ENCODE results near the gene ACADSB. TPM values are rescaled to one million over a fixed set of nuclear protein-coding genes. Genes with fewer than 3 reads are reported as not detected.

The ACADSB gene
- total RNA-seq, 1 experiment from 2014 or later = 14.5 TPM

- no peak overlapping the region for H3K27ac Mint-ChIP-seq
- H3K27me3 Mint-ChIP-seq (ENCODE audit: low read depth) = peaks cover 17% of the 10 kb centered on the region
- ATAC-seq (no peak), DNase-seq (ENCODE audit: low spot score) (no peak)
- CTCF ChIA-PET = no interaction called here
- POLR2A ChIA-PET = interaction anchor here (1.3 kb wide), 1 partner anchor 11 kb away, joined by 3 read pairs; no protein-coding TSS in a partner anchor
- no peaks in the 10 kb centered on the region for H3K36me3 Mint-ChIP-seq
- peaks cover 4% of the 10 kb centered on the region; the same call in 1 of the 2 replicates for H3K4me1 Mint-ChIP-seq
- no peaks in the 10 kb centered on the region for H3K9me3 Mint-ChIP-seq
- H3K4me3 Mint-ChIP-seq = no peak overlapping the region
- no peak for TF ChIP-seq PRRX2 (CRISPR knock-in tag; IDR thresholded peaks at IDR 0.05)
- TF ChIP-seq ATF3 (CRISPR knock-in tag; conservative IDR thresholded peaks at IDR 0.05) = no peak
- TF ChIP-seq STAT6 (CRISPR knock-in tag; conservative IDR thresholded peaks at IDR 0.05; ENCODE audit: low read depth) = no peak
- TF ChIP-seq ZNF219 (CRISPR knock-in tag; IDR thresholded peaks at IDR 0.05; ENCODE audit: borderline replicate concordance) = no peak
- TF ChIP-seq RELA (CRISPR knock-in tag; IDR thresholded peaks at IDR 0.05; ENCODE audit: borderline replicate concordance) = no peak
- no peak for TF ChIP-seq SMAD3 (CRISPR knock-in tag; IDR thresholded peaks at IDR 0.05; ENCODE audit: borderline replicate concordance)
Observed at GRCh38 chr10:123092635-123093414, 84.0 kb downstream of the ACADSB start.

GRCh38 chr10:123093489-123093888 lies 84.7 kb downstream of the ACADSB start:
- TF ChIP-seq TEAD4 (CRISPR knock-in tag; IDR thresholded peaks at IDR 0.05) (peak; percentile 51; the same call in 1 of the 2 replicates), MAX (CRISPR knock-in tag; IDR thresholded peaks at IDR 0.05) (no peak)
- ChIA-PET POLR2A (no interaction called here), CTCF (no interaction called here)
- peaks cover 4% of the 10 kb centered on the region; the same call in 1 of the 2 replicates for H3K4me1 Mint-ChIP-seq
- no peak overlapping the region for H3K4me3 Mint-ChIP-seq
- H3K36me3 Mint-ChIP-seq = no peaks in the 10 kb centered on the region
- H3K9me3 Mint-ChIP-seq = no peaks in the 10 kb centered on the region
- H3K27ac Mint-ChIP-seq = no peak overlapping the region
- DNase-seq (ENCODE audit: low spot score) (no peak), ATAC-seq (no peak)
- peaks cover 17% of the 10 kb centered on the region for H3K27me3 Mint-ChIP-seq (ENCODE audit: low read depth)

GRCh38 chr10:123096452-123096851 lies 87.6 kb downstream of the ACADSB start:
- no peak for DNase-seq (ENCODE audit: low spot score)
- TF ChIP-seq GABPB1 (CRISPR knock-in tag; IDR thresholded peaks at IDR 0.05) (no peak), E2F4 (CRISPR knock-in tag; IDR thresholded peaks at IDR 0.05; ENCODE audit: borderline replicate concordance, low read depth) (no peak), ZNF317 (CRISPR knock-in tag; IDR thresholded peaks at IDR 0.05; ENCODE audit: borderline replicate concordance, low read depth) (no peak), HMGA2 (CRISPR knock-in tag; IDR thresholded peaks at IDR 0.05) (no peak), ZNF232 (CRISPR knock-in tag; IDR thresholded peaks at IDR 0.05) (no peak), FOXP4 (CRISPR knock-in tag; IDR thresholded peaks at IDR 0.05) (no peak), ZNF425 (CRISPR knock-in tag; conservative IDR thresholded peaks at IDR 0.05) (no peak), USF2 (CRISPR knock-in tag; IDR thresholded peaks at IDR 0.05) (no peak), MAX (CRISPR knock-in tag; IDR thresholded peaks at IDR 0.05) (no peak), JAZF1 (CRISPR knock-in tag; IDR thresholded peaks at IDR 0.05) (no peak), RELA (CRISPR knock-in tag; IDR thresholded peaks at IDR 0.05; ENCODE audit: borderline replicate concordance) (no peak), TEAD4 (CRISPR knock-in tag; IDR thresholded peaks at IDR 0.05) (no peak)
- no peak overlapping the region for H3K4me3 Mint-ChIP-seq
- H3K4me1 Mint-ChIP-seq = peaks cover 4% of the 10 kb centered on the region; the same call in 1 of the 2 replicates
- H3K36me3 Mint-ChIP-seq = no peaks in the 10 kb centered on the region
- no peak for ATAC-seq
- H3K27me3 Mint-ChIP-seq (ENCODE audit: low read depth) = peaks cover 17% of the 10 kb centered on the region
- no peaks in the 10 kb centered on the region for H3K9me3 Mint-ChIP-seq
- CTCF ChIA-PET = no interaction called here
- no peak overlapping the region for H3K27ac Mint-ChIP-seq
- POLR2A ChIA-PET = no interaction called here
